H1 (cell line): Measurements from ENCODE around the gene CPNE5. TPM values are rescaled to one million over a fixed set of nuclear protein-coding genes. Genes with fewer than 3 reads are reported as not detected.
A peak's percentile ranks its signal among the peaks of the same experiment; 100 is the strongest.

Experiments used
- CTCF ChIA-PET: fragments of 300-600 bp; sonication (Branson Sonifier 250); formaldehyde crosslinking; loops from one replicate; lab custom pipeline; 2021; ENCODE audit not compliant: partially characterized antibody; lab: Charles Lee
- POLR2A ChIA-PET: fragments of 300-600 bp; sonication (Branson Sonifier 250); formaldehyde crosslinking; loops from one replicate; lab custom pipeline; 2021; ENCODE audit warnings: inconsistent platforms; ENCODE audit not compliant: partially characterized antibody; lab: Charles Lee
- DNase-seq, 2 experiments: peaks; one replicate each; pipeline versions ENCODE4 v3.0.0 to v3.0.0-alpha.2; 2010 to 2022; ENCODE audit warnings: low spot score in 2 of 2, low read depth in 1 of 2, mixed read lengths in 1 of 2
- FAIRE-seq: peaks from 2 replicates; lab custom pipeline; 2011; peaks lifted over from hg19 to GRCh38; lab: Jason Lieb, UNC
- H2AFZ ChIP-seq: 2 replicates; pipeline ENCODE4 v1.8.1; 2012; ENCODE audit warnings: low read length, inconsistent platforms
- H2AK5ac ChIP-seq: 2 replicates; pipeline ENCODE4 v1.6.1; 2013; ENCODE audit warnings: low read depth, low read length
- H2BK120ac ChIP-seq: replicated peaks from 2 replicates; pipeline ENCODE3; 2013; ENCODE audit warnings: low read depth, low read length, inconsistent platforms
- H2BK12ac ChIP-seq: 2 replicates; pipeline ENCODE4 v1.6.1; 2013; ENCODE audit warnings: low read depth, low read length
- H2BK15ac ChIP-seq: 2 replicates; pipeline ENCODE4 v1.6.1; 2013; ENCODE audit warnings: low read length
- H2BK20ac ChIP-seq: 2 replicates; pipeline ENCODE4 v1.6.1; 2013; ENCODE audit warnings: low read length
- H2BK5ac ChIP-seq: 2 replicates; pipeline ENCODE4 v1.6.1; 2013; ENCODE audit warnings: low read depth, low read length
- H3K14ac ChIP-seq: 2 replicates; pipeline ENCODE4 v1.6.1; 2013; ENCODE audit warnings: inconsistent platforms; ENCODE audit not compliant: insufficient read length
- H3K18ac ChIP-seq: 2 replicates; pipeline ENCODE4 v1.6.1; 2013; ENCODE audit warnings: low read length; ENCODE audit errors: extremely low read depth
- H3K23ac ChIP-seq: 2 replicates; pipeline ENCODE4 v1.6.1; 2013; ENCODE audit warnings: inconsistent platforms; ENCODE audit not compliant: insufficient read length
- H3K23me2 ChIP-seq: 2 replicates; pipeline ENCODE4 v1.6.1; 2013; ENCODE audit warnings: low read depth, low read length
- H3K27ac ChIP-seq: 2 replicates; pipeline ENCODE4 v1.6.1; 2011; ENCODE audit warnings: low read depth, low read length, inconsistent platforms
- H3K27me3 ChIP-seq, 4 experiments: replicated peaks in 1 of 4; 1 replicate in 1 of 4; 2 replicates in 3 of 4; pipeline versions ENCODE4 v1.6.1 to v1.8.1; 2011 to 2013; ENCODE audit warnings: low read length in 3 of 4, mild to moderate bottlenecking in 3 of 4, inconsistent platforms in 2 of 4, mixed read lengths in 2 of 4, moderate library complexity in 1 of 4; ENCODE audit not compliant: control insufficient read depth in 3 of 4, insufficient read depth in 3 of 4; ENCODE audit errors: extremely low read depth in 1 of 4
- H3K36me3 ChIP-seq, 4 experiments: 2 replicates each; pipeline versions ENCODE4 v1.6.1 to v1.8.1; 2011 to 2013; ENCODE audit warnings: mild to moderate bottlenecking in 4 of 4, low read length in 3 of 4, moderate library complexity in 2 of 4, control low read depth in 1 of 4, inconsistent platforms in 1 of 4; ENCODE audit not compliant: insufficient read depth in 4 of 4, control insufficient read depth in 2 of 4
- H3K4ac ChIP-seq: replicated peaks from 2 replicates; pipeline ENCODE3; 2013; ENCODE audit warnings: low read length, low read depth, mixed read lengths, inconsistent platforms; ENCODE audit not compliant: insufficient read length
- H3K4me1 ChIP-seq, 4 experiments: replicated peaks in 1 of 4; 1 replicate in 1 of 4; 2 replicates in 3 of 4; pipeline versions ENCODE4 v1.6.1 to v1.8.1; 2011 to 2013; ENCODE audit warnings: low read length in 3 of 4, inconsistent platforms in 2 of 4, mixed read lengths in 1 of 4; ENCODE audit not compliant: insufficient read depth in 4 of 4, control insufficient read depth in 3 of 4
- H3K4me2 ChIP-seq, 2 experiments: 2 replicates each; pipeline versions ENCODE4 v1.6.1 to v1.8.1; 2011 to 2013; ENCODE audit warnings: low read depth in 2 of 2, low read length in 2 of 2, control low read depth in 1 of 2, inconsistent platforms in 1 of 2, mild to moderate bottlenecking in 1 of 2; ENCODE audit not compliant: insufficient read depth in 1 of 2
- H3K4me3 ChIP-seq, 4 experiments: fragments of 200-600, 300-600 bp in 1 of 4; sonication (generic), shearing (Covaris generic), sonication (Bioruptor Twin) in 1 of 4; 2 replicates each; pipeline versions ENCODE4 v1.5.1 to v1.8.1; 2011 to 2016; ENCODE audit warnings: low read length in 4 of 4, low read depth in 3 of 4, control low read depth in 2 of 4, inconsistent platforms in 2 of 4, mild to moderate bottlenecking in 2 of 4, mixed read lengths in 1 of 4, moderate library complexity in 1 of 4; ENCODE audit not compliant: insufficient read depth in 2 of 4; ENCODE audit errors: extremely low read depth in 1 of 4
- H3K56ac ChIP-seq: replicated peaks from 2 replicates; pipeline ENCODE3; 2013; ENCODE audit warnings: low read depth, mild to moderate bottlenecking, mixed read lengths, low read length, inconsistent platforms; ENCODE audit not compliant: insufficient read length
- H3K79me1 ChIP-seq: 2 replicates; pipeline ENCODE4 v1.6.1; 2013; ENCODE audit warnings: low read depth, low read length, control low read depth
- H3K79me2 ChIP-seq, 2 experiments: 2 replicates each; pipeline versions ENCODE4 v1.6.1 to v1.8.1; 2012 to 2013; ENCODE audit warnings: low read length in 2 of 2, mild to moderate bottlenecking in 2 of 2, inconsistent platforms in 1 of 2; ENCODE audit not compliant: insufficient read depth in 2 of 2, control insufficient read depth in 1 of 2
- H3K9ac ChIP-seq, 4 experiments: replicated peaks in 1 of 4; 1 replicate in 1 of 4; 2 replicates in 3 of 4; pipeline versions ENCODE4 v1.6.1 to v1.8.1; 2011 to 2013; ENCODE audit warnings: low read depth in 3 of 4, low read length in 3 of 4, control low read depth in 2 of 4, mild to moderate bottlenecking in 2 of 4, moderate library complexity in 2 of 4, inconsistent platforms in 1 of 4; ENCODE audit errors: extremely low read depth in 1 of 4
- H3K9me3 ChIP-seq, 2 experiments: 2 replicates each; pipeline versions ENCODE4 v1.6.1 to v1.8.1; 2012 to 2013; ENCODE audit warnings: mild to moderate bottlenecking in 2 of 2, moderate library complexity in 2 of 2, control low read depth in 1 of 2, inconsistent platforms in 1 of 2, low read depth in 1 of 2, low read length in 1 of 2, mixed read lengths in 1 of 2; ENCODE audit not compliant: insufficient read depth in 2 of 2
- H4K20me1 ChIP-seq, 2 experiments: replicated peaks in 1 of 2; 2 replicates each; pipeline versions ENCODE3 to v1.8.1; 2011 to 2013; ENCODE audit warnings: inconsistent platforms in 2 of 2, low read length in 2 of 2, mild to moderate bottlenecking in 1 of 2; ENCODE audit not compliant: insufficient read depth in 2 of 2, control insufficient read depth in 1 of 2
- H4K5ac ChIP-seq: 2 replicates; pipeline ENCODE4 v1.6.1; 2013; ENCODE audit warnings: low read length, low read depth, mixed read lengths, inconsistent platforms; ENCODE audit not compliant: insufficient read length
- H4K8ac ChIP-seq: 2 replicates; pipeline ENCODE4 v1.8.0; 2013; ENCODE audit warnings: mild to moderate bottlenecking, moderate library complexity, low read length, inconsistent platforms; ENCODE audit not compliant: insufficient read depth; ENCODE audit errors: extremely low read depth
- H4K91ac ChIP-seq: replicated peaks from 2 replicates; pipeline ENCODE3; 2013; ENCODE audit warnings: low read length, mixed read lengths, inconsistent platforms; ENCODE audit not compliant: insufficient read length
- ATF3 ChIP-seq: IDR thresholded peaks from 2 replicates; pipeline ENCODE4 v1.6.1; 2011; ENCODE audit warnings: low read depth, mild to moderate bottlenecking, low read length; ENCODE audit not compliant: insufficient read depth
- CEBPB ChIP-seq: IDR thresholded peaks from 2 replicates; pipeline ENCODE4 v1.6.1; 2012; ENCODE audit warnings: low read depth, low read length
- ZNF274 ChIP-seq: IDR thresholded peaks from 2 replicates; pipeline ENCODE4 v1.7.0; 2012; ENCODE audit warnings: low read length, borderline replicate concordance; ENCODE audit errors: extremely low read depth
- WGBS, 2 experiments: shearing (Covaris generic) in 1 of 2; methylation state at CpG; one replicate each; pipeline versions ENCODE4 v1.1.6 to v1.1.7; 2013 to 2015; ENCODE audit warnings: low lambda C conversion rate in 2 of 2, mixed read lengths in 2 of 2, inconsistent platforms in 1 of 2, low coverage in 1 of 2, missing lambda C conversion rate in 1 of 2; ENCODE audit not compliant: insufficient replicate concordance in 2 of 2, insufficient coverage in 1 of 2, insufficient read length in 1 of 2; ENCODE audit errors: extremely low coverage in 1 of 2, missing lambda C conversion rate in 1 of 2; 5-methylcytosine and 5-hydroxymethylcytosine counted together
- polyA plus RNA-seq, 7 experiments: library from polyadenylated mRNA; depleted of rRNA in 3 of 7; stranded (reverse) in 5 of 7; unstranded in 2 of 7; fragments of >200 nt in 5 of 7; fragments of 200-250 nt in 2 of 7; gene quantifications; 1 replicate in 5 of 7; 2 replicates in 1 of 7; 4 replicates in 1 of 7; pipeline versions ENCODE4 v1.2.1 to v1.2.3, GENCODE V29; 2011 to 2013; ENCODE audit warnings: missing spikeins in 2 of 7, mixed read lengths in 2 of 7
- total RNA-seq: library from RNA; stranded (reverse); fragmentation: NEBNext Ultra II Directional; extraction: Animal tissue kit (Norgen Biotek cat#: 25700); gene quantifications from 2 replicates; pipeline ENCODE4 v1.2.1, GENCODE V29; 2021

Gene CPNE5
- total and polyA plus RNA-seq, 2 of the 8 experiments (the other 6 are each of a cell fraction or from before 2014, with no cell fraction given): 0.88 to 1.8 TPM

GRCh38 chr6:36825994-36826393 lies 13.2 kb downstream of the CPNE5 start:
- Histone ChIP-seq H4K20me1 (no peaks in the 10 kb centered on the region), H3K4ac (no peak overlapping the region), H4K91ac (no peak overlapping the region), H3K79me2 (no peaks in the 10 kb centered on the region), H3K4me2 (no peak overlapping the region), H3K23me2 (no peaks in the 10 kb centered on the region), H2BK12ac (no peak overlapping the region), H3K18ac (no peak overlapping the region), H3K27ac (no peak overlapping the region), H3K79me1 (no peaks in the 10 kb centered on the region; the same call in 1 of the 2 replicates), H3K56ac (no peak overlapping the region), H2BK15ac (no peak overlapping the region; the same call in 1 of the 2 replicates), H3K9me3 (no peaks in the 10 kb centered on the region), H3K4me1 (peaks cover 0 to 5% (median 2%) of the 10 kb centered on the region in 4 experiments; a peak in 4 of 7 replicates), H4K5ac (no peak overlapping the region), H2BK5ac (no peak overlapping the region), H3K4me3 (no peak overlapping the region), H3K9ac (no peak overlapping the region), H4K8ac (no peak overlapping the region), H3K36me3 (no peaks in the 10 kb centered on the region), H3K23ac (no peak overlapping the region), H2AFZ (no peak overlapping the region), H3K14ac (no peak overlapping the region), H3K27me3 (no peaks in the 10 kb centered on the region; a peak in 1 of 7 replicates), H2BK20ac (peak overlapping the region; percentile 72; the same call in 1 of the 2 replicates), H2AK5ac (no peak overlapping the region), H2BK120ac (no peak overlapping the region)
- ChIA-PET POLR2A (no interaction called here), CTCF (interaction anchor here (0.7 to 14.1 kb wide), 6 partner anchors 10 to 488 kb away, joined by 3 to 121 read pairs (median 4); no protein-coding TSS in a partner anchor)
- no peak for FAIRE-seq
- no peak for DNase-seq
- WGBS, 2 experiments: 84% methylated on average over 8 of the region's 8 CpGs; no CpG with 5 or more reads in 1 of the 2 experiments
- TF ChIP-seq ATF3 (no peak), CEBPB (no peak), ZNF274 (no peak)
